GM19372 (cell line): ENCODE results near the gene WDR33.
A peak's percentile ranks its signal among the peaks of the same experiment; 100 is the strongest.
"Not testable (repeated sequence)": the region's sequence is repeated elsewhere in the genome, so short reads cannot be mapped to it uniquely, and the experiment has no call there.

Source experiments
- ATAC-seq: cut with Tn5 transposase; IDR thresholded peaks from one replicate; pipeline ENCODE4 v1.9.1; 2021; ENCODE audit warnings: mild to moderate bottlenecking, low read depth, moderate library complexity; ENCODE audit not compliant: unreplicated experiment

WDR33 gene

DNA sequence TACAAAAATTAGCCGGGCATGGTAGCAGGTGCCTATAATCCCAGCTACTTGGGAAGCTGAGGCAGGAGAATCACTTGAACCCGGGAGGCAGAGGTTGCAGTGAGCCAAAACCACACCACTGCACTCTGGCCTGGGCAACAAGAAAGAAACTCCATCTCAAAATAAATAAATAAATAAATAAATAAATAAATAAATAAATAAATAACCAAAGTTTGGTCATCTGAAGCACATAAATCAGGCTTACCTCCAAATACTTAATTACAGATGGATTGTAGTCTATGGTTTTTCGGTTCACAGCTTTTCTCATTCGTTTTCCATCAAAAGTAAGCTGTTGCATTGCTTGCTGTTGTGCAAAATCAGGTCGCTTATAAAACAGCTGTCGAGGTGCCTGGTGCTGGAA, 40.4 kb downstream of the WDR33 start:
- not testable (repeated sequence) for ATAC-seq

DNA sequence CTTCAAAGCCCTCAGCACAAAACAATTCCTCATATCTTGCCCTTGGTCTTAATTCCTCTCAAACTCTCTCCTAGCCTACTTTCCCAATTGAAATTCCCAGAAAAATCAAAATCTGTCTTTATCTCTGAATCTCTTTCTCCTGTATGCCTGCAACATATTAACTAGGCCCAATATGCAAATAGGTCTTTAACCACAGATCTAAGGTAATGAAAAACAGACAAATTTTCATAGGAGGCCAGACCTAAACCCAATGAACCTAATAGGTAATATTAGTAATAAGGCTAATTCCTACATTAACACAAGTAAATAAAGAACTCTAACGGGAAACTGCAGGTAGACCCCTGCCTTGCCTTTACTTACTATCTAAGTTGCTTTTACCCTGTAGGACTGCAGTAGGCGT, 41.4 kb downstream of the WDR33 start:
- no peak for ATAC-seq

GRCh38 chr2:127768775-127769479, 42.0 kb downstream of the WDR33 start:
- ATAC-seq, result no peak

- ATAC-seq, result no peak
Measured at GRCh38 chr2:127763776-127764175, 47.2 kb downstream of the WDR33 start.

DNA sequence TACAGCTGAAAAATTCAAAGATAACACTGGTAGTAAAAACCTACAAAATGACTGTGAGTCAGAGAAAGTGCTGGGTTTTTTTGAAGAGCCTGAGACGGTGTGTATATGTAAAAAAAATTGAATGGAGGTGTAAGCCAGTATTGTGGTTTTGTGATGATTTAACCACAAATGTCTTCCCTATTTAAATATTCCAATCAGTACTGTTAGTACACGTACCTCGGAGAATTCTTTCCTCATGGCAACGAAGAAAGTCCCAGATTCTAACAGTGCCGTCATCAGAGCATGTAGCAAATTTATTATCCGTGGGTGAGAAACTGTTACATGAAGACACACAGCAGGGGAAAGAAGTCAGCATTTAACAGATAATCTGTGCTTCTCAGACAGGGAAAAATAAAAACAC, 48.1 kb downstream of the WDR33 start:
- no peak for ATAC-seq

DNA sequence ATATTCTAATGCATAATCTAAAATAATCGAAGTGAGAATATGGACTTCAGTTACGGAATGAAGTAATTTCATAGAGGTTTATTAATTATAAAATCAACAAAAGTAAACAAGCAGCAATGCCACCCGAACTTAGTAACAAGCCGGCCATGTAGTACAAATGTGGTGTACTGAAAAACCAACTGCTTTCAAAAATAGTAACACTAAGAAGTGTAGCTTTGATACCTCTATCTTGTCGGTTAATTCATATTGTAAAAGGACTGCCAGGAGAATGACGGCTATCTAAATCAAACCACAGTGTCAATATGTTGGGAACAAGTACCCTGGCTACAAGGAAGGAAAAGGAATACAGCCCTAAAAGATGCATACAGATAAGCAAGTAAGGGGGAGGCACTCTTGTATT, 48.5 kb downstream of the WDR33 start:
- no peak for ATAC-seq

GRCh38 chr2:127759931-127760330, 51.0 kb downstream of the WDR33 start:
- ATAC-seq, result no peak

DNA sequence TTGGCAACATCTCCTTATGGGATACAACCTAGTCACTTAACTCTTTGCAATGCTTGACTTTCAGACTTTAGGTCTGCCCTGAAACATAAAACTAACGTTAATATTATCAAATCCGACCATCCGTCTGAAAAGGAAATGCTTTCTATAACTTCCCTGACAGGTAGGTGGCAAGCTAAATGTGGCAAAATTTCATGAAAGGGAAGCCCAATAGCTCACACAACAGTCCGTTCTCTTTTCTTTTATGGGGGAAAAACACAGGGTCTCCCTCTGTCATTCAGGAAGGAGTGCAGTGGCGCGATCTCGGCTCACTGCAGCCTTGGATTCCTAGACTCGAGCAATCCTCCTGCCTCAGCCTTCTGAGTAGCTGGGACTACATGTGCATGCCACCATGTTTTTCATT, 56.8 kb downstream of the WDR33 start:
- ATAC-seq, result no peak

DNA sequence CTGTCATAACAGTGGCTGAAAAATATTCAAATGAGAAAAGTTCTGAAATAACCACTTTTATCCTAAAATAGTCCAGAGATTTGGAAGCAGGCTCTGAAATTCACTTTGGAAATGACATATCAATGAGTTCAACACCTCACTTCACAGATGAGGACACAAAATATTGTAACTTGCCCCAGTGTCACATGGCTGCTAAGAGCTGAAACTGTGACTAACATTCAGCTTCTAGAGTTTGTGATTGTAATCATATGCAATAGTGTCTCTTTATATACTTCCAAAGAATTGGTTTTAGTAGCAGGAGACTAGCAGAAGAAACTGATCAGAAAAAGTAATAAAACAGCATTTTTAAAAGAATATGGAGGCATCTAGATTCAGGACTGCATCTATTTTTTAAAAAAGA, 57.6 kb downstream of the WDR33 start:
- ATAC-seq, result no peak

DNA sequence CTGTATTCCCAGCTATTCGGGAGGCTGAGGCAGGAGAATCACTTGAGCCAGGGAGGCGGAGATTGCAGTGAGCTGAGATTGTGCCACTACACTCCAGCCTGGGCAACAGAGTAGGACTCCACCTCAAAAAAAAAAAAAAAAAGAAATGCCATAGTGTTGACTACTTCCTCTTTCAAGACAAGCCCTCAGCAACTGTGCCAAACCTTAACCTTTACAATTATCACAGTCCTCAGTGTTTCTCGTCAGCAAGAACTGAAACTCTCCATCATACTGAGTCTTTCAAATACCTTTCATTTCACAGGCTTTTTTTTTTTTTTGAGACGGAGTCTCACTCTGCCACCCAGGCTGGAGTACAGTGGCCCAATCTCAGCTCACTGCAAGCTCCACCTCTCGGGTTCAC, 61.4 kb downstream of the WDR33 start:
- peak; percentile 97 for ATAC-seq

DNA sequence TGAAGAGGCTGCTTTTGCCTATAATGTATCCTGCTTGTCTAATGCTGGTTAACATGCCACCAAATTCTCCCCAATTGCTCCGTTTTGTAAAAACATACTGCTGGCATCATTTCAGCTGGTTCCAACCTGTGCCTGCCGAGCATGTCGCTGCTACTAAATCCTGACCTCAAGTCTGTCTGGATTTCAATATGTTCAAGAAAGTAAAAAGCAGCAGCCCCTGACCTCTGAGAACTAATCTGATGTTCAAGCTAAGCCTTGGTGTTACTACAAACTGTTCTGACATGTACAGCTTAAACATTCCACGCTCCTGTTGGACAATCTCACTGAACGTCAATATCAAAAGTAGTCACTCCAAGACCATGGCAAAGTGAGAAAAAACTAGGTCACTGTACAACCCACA, 63.4 kb downstream of the WDR33 start:
- ATAC-seq, result no peak

DNA sequence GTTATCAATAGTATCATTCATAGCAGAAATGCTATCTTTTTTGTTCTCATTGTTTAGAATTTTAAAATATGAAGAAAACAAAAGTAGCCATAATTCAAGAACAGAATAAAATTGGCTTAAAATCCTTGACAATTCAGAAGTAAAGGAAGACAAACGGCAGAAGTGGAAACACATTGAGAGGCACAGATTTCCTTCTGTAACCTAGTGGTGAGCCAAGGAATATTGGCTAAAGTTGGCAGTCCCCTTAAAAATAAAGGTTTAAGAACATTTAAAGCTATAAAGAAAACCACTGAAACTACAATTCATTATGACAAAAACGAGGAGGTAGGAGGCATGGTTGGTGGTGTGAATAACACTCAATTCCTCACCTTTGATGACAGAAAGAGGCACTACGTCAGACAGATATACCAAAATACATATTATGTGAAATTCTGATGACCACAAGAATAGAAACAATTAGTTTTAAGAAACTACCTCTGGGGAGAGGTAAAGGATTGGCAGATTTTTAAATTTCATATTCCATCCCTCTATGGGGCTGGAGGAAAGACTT, 67.4 kb downstream of the WDR33 start:
- ATAC-seq, result no peak

- no peak for ATAC-seq
Measured at GRCh38 chr2:127740665-127741288, 70.2 kb downstream of the WDR33 start.

DNA sequence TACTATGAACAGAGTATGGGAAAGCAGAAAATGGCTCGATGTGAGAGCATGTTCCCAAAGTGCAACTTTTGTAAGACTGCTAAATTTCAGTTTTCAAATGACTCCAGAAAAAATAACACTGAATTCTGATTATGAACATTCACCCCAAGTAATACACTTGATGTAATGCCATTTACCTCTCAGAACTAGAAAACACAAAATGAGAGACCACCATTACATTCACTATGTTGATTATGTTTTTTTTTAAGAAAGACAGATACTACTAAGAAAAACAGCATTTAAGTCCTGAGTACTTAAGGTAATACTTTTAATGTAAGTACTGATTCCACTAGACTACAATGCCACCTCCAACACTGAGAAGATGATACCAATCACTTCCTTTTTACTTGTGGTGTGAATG, 71.2 kb downstream of the WDR33 start:
- no peak for ATAC-seq

- no peak for ATAC-seq
Measured at GRCh38 chr2:127737892-127738291, 73.1 kb downstream of the WDR33 start.

DNA sequence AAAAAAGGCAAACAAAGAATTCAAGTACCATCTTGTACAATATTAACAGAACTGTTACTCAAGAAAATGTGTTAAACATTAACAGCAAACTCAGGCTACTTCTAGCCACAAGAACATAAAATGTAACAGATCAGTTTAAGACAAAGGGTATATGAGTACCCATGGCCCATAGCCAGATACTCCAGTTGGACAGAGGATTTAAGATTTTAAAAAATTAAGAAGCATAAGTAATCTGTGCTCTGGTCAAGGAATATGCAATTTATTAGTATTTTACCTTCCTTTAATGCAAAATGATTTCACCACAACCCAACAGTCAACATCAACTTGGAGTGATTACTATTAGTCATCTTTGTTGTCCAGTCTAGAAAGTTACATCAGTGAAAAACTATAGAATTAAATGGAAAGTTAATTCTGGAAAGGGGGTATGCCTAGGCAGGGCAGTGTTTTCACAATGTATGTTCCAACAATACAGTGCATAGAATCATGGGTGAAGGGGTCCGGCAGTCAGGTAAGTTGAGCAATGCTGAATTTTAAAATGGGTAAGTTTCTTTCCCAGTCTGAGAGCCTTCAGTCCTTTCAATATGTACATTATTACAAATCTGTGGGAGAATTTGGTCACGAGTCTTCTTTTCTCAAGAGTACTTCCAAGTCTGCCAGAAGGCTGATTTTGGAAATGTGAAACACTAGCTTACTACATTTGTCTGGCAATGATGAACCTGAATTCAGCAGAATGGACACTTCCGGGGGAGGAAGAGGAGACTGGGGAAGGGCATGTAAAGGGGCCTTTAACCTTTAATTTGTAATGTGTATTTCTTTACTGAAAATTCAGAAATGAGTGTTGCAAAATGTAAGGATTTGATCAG, 75.2 kb downstream of the WDR33 start:
- ATAC-seq, result no peak

- no peak for ATAC-seq
Measured at GRCh38 chr2:127735044-127735443, 75.9 kb downstream of the WDR33 start.

GRCh38 chr2:127733816-127734537, 77.0 kb downstream of the WDR33 start:
- no peak for ATAC-seq

GRCh38 chr2:127733113-127733815, 77.7 kb downstream of the WDR33 start:
- ATAC-seq, result no peak
